Upper lobe of right lung (tissue), 1 donor: Measurements from ENCODE around the gene TBC1D17. TPM values are rescaled to one million over a fixed set of nuclear protein-coding genes. Genes with fewer than 3 reads are reported as not detected.

Experiments used
- ATAC-seq: fragments of 200-7000 bp; cut with Tn5 transposase; one replicate; pipeline ENCODE4 v1.9.1; 2020; ENCODE audit warnings: mild to moderate bottlenecking, moderate library complexity
- DNase-seq: peaks from one replicate; pipeline ENCODE4 v3.0.0-alpha.2; 2020
- H3K27ac ChIP-seq: fragments of 200-600 bp; one replicate; pipeline ENCODE4 v1.8.0; 2022
- H3K27me3 ChIP-seq: fragments of 200-600 bp; one replicate; pipeline ENCODE4 v1.8.0; 2022; ENCODE audit warnings: mild to moderate bottlenecking
- H3K36me3 ChIP-seq: fragments of 200-600 bp; one replicate; pipeline ENCODE4 v1.8.0; 2022
- H3K4me1 ChIP-seq: fragments of 200-600 bp; one replicate; pipeline ENCODE4 v1.8.0; 2022
- H3K4me3 ChIP-seq: fragments of 200-600 bp; one replicate; pipeline ENCODE4 v1.8.0; 2022; ENCODE audit warnings: mild to moderate bottlenecking
- H3K9me3 ChIP-seq: fragments of 200-600 bp; one replicate; pipeline ENCODE4 v1.8.0; 2022
- intact Hi-C: fragments of 100-400 bp; cut with DNase I; formaldehyde crosslinking; loops from one replicate; pipeline ENCODE4 v1.11.0; 2022
- total RNA-seq: library from RNA; stranded (reverse); fragmentation: NEBNext Ultra II Directional; extraction: Animal tissue kit (Norgen Biotek cat#: 25700); gene quantifications from one replicate; pipeline ENCODE4 v1.2.1, GENCODE V29; 2021
- TF ChIP-seq, protein P1 (sequence below): fragments of 200-600 bp; IDR thresholded peaks from one replicate; pipeline ENCODE4 v1.8.0; 2022; ENCODE audit warnings: antibody characterized with exemption
- donor health status: DM: no; HTN: yes; CAD: no; lungs with severe emphysema.

Gene TBC1D17
- total RNA-seq, 1 donor from 2014 or later: 57.1 TPM

- peak; percentile 72 for DNase-seq
- TF ChIP-seq, protein P1, sequence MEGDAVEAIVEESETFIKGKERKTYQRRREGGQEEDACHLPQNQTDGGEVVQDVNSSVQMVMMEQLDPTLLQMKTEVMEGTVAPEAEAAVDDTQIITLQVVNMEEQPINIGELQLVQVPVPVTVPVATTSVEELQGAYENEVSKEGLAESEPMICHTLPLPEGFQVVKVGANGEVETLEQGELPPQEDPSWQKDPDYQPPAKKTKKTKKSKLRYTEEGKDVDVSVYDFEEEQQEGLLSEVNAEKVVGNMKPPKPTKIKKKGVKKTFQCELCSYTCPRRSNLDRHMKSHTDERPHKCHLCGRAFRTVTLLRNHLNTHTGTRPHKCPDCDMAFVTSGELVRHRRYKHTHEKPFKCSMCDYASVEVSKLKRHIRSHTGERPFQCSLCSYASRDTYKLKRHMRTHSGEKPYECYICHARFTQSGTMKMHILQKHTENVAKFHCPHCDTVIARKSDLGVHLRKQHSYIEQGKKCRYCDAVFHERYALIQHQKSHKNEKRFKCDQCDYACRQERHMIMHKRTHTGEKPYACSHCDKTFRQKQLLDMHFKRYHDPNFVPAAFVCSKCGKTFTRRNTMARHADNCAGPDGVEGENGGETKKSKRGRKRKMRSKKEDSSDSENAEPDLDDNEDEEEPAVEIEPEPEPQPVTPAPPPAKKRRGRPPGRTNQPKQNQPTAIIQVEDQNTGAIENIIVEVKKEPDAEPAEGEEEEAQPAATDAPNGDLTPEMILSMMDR: no peak
- H3K9me3 ChIP-seq: no peaks in the 10 kb centered on the region
- intact Hi-C loops: no loop called here
- H3K36me3 ChIP-seq: peaks cover 72% of the 10 kb centered on the region
- H3K27me3 ChIP-seq: no peaks in the 10 kb centered on the region
- peaks cover 7% of the 10 kb centered on the region for H3K4me1 ChIP-seq
- H3K4me3 ChIP-seq: no peak overlapping the region
- ATAC-seq: no peak
- H3K27ac ChIP-seq: no peak overlapping the region
Observed at GRCh38 chr19:49861107-49861506, 16.4 kb upstream of the TBC1D17 start.

GRCh38 chr19:49861541-49862378, 15.7 kb upstream of the TBC1D17 start:
- no peak overlapping the region for H3K4me3 ChIP-seq
- intact Hi-C loops: no loop called here
- H3K4me1 ChIP-seq: peaks cover 13% of the 10 kb centered on the region
- H3K9me3 ChIP-seq: no peaks in the 10 kb centered on the region
- H3K27ac ChIP-seq: no peak overlapping the region
- ATAC-seq: no peak
- TF ChIP-seq, protein P1: no peak
- no peaks in the 10 kb centered on the region for H3K27me3 ChIP-seq
- no peak for DNase-seq
- H3K36me3 ChIP-seq: peaks cover 71% of the 10 kb centered on the region

- H3K9me3 ChIP-seq: no peaks in the 10 kb centered on the region
- peaks cover 63% of the 10 kb centered on the region for H3K36me3 ChIP-seq
- TF ChIP-seq, protein P1: no peak
- DNase-seq: peak; percentile 70
- H3K4me1 ChIP-seq: peaks cover 13% of the 10 kb centered on the region
- no peak overlapping the region for H3K4me3 ChIP-seq
- H3K27ac ChIP-seq: no peak overlapping the region
- no peak for ATAC-seq
- no peaks in the 10 kb centered on the region for H3K27me3 ChIP-seq
- intact Hi-C loops: no loop called here
Observed at GRCh38 chr19:49862391-49863253, 14.9 kb upstream of the TBC1D17 start.

GRCh38 chr19:49863254-49863934, 14.1 kb upstream of the TBC1D17 start:
- no peak for ATAC-seq
- TF ChIP-seq, protein P1: no peak
- H3K4me1 ChIP-seq: peaks cover 19% of the 10 kb centered on the region
- H3K9me3 ChIP-seq: no peaks in the 10 kb centered on the region
- H3K36me3 ChIP-seq: peaks cover 55% of the 10 kb centered on the region
- intact Hi-C loops: no loop called here
- no peak overlapping the region for H3K27ac ChIP-seq
- no peak overlapping the region for H3K4me3 ChIP-seq
- no peaks in the 10 kb centered on the region for H3K27me3 ChIP-seq
- no peak for DNase-seq

- Histone ChIP-seq H3K9me3 (no peaks in the 10 kb centered on the region), H3K27ac (no peak overlapping the region), H3K4me1 (peaks cover 25% of the 10 kb centered on the region), H3K4me3 (no peak overlapping the region), H3K27me3 (no peaks in the 10 kb centered on the region), H3K36me3 (peaks cover 50% of the 10 kb centered on the region)
- TF ChIP-seq, protein P1: no peak
- ATAC-seq: no peak
- no peak for DNase-seq
- intact Hi-C loops: no loop called here
Observed at GRCh38 chr19:49863935-49864320, 13.6 kb upstream of the TBC1D17 start.
